H1 (cell line): Measurements from ENCODE around the gene FARS2. TPM values are rescaled to one million over a fixed set of nuclear protein-coding genes. Genes with fewer than 3 reads are reported as not detected.

Experiments used
- CBX8 ChIP-seq: fragments of 300-800, 300-1000 bp; sonication (generic); IDR thresholded peaks from 2 replicates; pipeline ENCODE4 v1.7.1; 2016; ENCODE audit warnings: low read depth, low read length, borderline replicate concordance
- E2F6 ChIP-seq: IDR thresholded peaks from 2 replicates; pipeline ENCODE4 v1.6.1; 2012; ENCODE audit warnings: inconsistent platforms
- MAFK ChIP-seq: IDR thresholded peaks from 2 replicates; pipeline ENCODE4 v1.6.1; 2012; ENCODE audit warnings: low read depth, mild to moderate bottlenecking, improper control_type of control experiment, low read length
- PHF8 ChIP-seq: fragments of 200-600 bp; sonication (generic); conservative IDR thresholded peaks from 2 replicates; pipeline ENCODE4 v1.7.1; 2012; ENCODE audit warnings: low read depth, mild to moderate bottlenecking, inconsistent platforms, low read length, moderate library complexity
- SRF ChIP-seq: IDR thresholded peaks from 2 replicates; pipeline ENCODE4 v1.6.1; 2011; ENCODE audit warnings: mild to moderate bottlenecking, low read depth, low read length, moderate library complexity
- polyA plus RNA-seq, 7 experiments: library from polyadenylated mRNA; depleted of rRNA in 3 of 7; stranded (reverse) in 5 of 7; unstranded in 2 of 7; fragments of >200 nt in 5 of 7; fragments of 200-250 nt in 2 of 7; gene quantifications; 1 replicate in 5 of 7; 2 replicates in 1 of 7; 4 replicates in 1 of 7; pipeline versions ENCODE4 v1.2.1 to v1.2.3, GENCODE V29; 2011 to 2013; ENCODE audit warnings: missing spikeins in 2 of 7, mixed read lengths in 2 of 7
- total RNA-seq: library from RNA; stranded (reverse); fragmentation: NEBNext Ultra II Directional; extraction: Animal tissue kit (Norgen Biotek cat#: 25700); gene quantifications from 2 replicates; pipeline ENCODE4 v1.2.1, GENCODE V29; 2021

FARS2 gene
- total and polyA plus RNA-seq, 2 of the 8 experiments (the other 6 are each of a cell fraction or from before 2014, with no cell fraction given): 11.7 to 14.4 TPM

- TF ChIP-seq MAFK (no peak), CBX8 (no peak), E2F6 (no peak), SRF (no peak), PHF8 (no peak)
Observed at GRCh38 chr6:5778906-5779305, 517.6 kb downstream of the FARS2 start (continued).
